Duodenal mucosa (tissue), 2 donors: ENCODE data around the gene TNPO2.

Experiments
- H3K27ac ChIP-seq: one replicate; pipeline ENCODE4 v1.7.0; 2013; ENCODE audit warnings: low read depth, low read length
- H3K27me3 ChIP-seq, 2 donors: one replicate each; pipeline ENCODE4 v1.7.0; 2013; ENCODE audit warnings: low read length in 2 of 2, control low read depth in 1 of 2; ENCODE audit not compliant: insufficient read depth in 2 of 2, control insufficient read depth in 1 of 2
- H3K36me3 ChIP-seq, 2 donors: one replicate each; pipeline ENCODE4 v1.7.0; 2013; ENCODE audit warnings: low read length in 2 of 2, control low read depth in 1 of 2; ENCODE audit not compliant: insufficient read depth in 2 of 2, control insufficient read depth in 1 of 2
- H3K4me1 ChIP-seq, 2 donors: one replicate each; pipeline ENCODE4 v1.7.0; 2013; ENCODE audit warnings: low read length in 2 of 2, control low read depth in 1 of 2; ENCODE audit not compliant: insufficient read depth in 2 of 2, control insufficient read depth in 1 of 2
- H3K4me3 ChIP-seq, 2 donors: one replicate each; pipeline ENCODE4 v1.7.0; 2013; ENCODE audit warnings: low read length in 2 of 2, low read depth in 1 of 2
- H3K9ac ChIP-seq, 2 donors: one replicate each; pipeline ENCODE4 v1.7.0; 2013; ENCODE audit warnings: low read length in 2 of 2, low read depth in 1 of 2
- H3K9me3 ChIP-seq, 2 donors: one replicate each; pipeline ENCODE4 v1.7.0; 2013; ENCODE audit warnings: low read length in 2 of 2, control low read depth in 1 of 2; ENCODE audit not compliant: control insufficient read depth in 1 of 2

TNPO2 gene

DNA sequence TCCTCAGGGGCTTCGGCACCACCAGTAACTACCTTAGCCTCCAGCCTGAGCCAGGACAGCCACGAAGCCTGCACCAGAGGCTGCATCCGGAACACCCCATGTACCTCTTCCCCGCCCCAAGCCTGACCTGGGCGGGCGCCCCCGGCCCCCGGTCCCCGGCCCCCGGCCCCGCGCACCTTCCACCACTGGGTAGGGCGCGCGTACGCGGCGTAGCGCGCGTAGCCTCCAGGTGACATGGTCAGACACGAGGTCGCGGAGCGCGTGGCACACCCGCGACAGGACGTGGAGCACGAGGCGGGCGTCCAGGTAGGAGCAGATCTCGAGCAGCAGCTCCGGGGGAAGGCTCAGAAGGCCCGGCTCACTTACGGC, 27.8 kb downstream of the TNPO2 start:
- H3K36me3 ChIP-seq, result peaks cover 1 to 11% of the 10 kb centered on the region in 2 donors
- no peaks in the 10 kb centered on the region for H3K9me3 ChIP-seq
- H3K4me1 ChIP-seq, result peaks cover 12 to 15% of the 10 kb centered on the region in 2 donors
- no peak overlapping the region for H3K27ac ChIP-seq
- peak overlapping the region; percentile 91 to 98 for H3K4me3 ChIP-seq
- peak overlapping the region; percentile 83 to 86 for H3K9ac ChIP-seq
- no peaks in the 10 kb centered on the region for H3K27me3 ChIP-seq

- Histone ChIP-seq H3K4me1 (peaks cover 12 to 15% of the 10 kb centered on the region in 2 donors), H3K36me3 (peaks cover 0 to 6% of the 10 kb centered on the region in 2 donors), H3K4me3 (peak overlapping the region; percentile 91 to 98), H3K9me3 (no peaks in the 10 kb centered on the region), H3K9ac (peak overlapping the region; percentile 47 to 83), H3K27me3 (no peaks in the 10 kb centered on the region), H3K27ac (no peak overlapping the region)
These were observed 28.2 kb downstream of the TNPO2 start for GRCh38 chr19:12695514-12695913.

GRCh38 chr19:12695096-12695495, 28.6 kb downstream of the TNPO2 start:
- Histone ChIP-seq H3K4me1 (peaks cover 12 to 15% of the 10 kb centered on the region in 2 donors), H3K36me3 (peaks cover 0 to 4% of the 10 kb centered on the region in 2 donors), H3K4me3 (peak overlapping the region in 1 of 2 donors; percentile 91), H3K27ac (no peak overlapping the region), H3K9me3 (no peaks in the 10 kb centered on the region), H3K9ac (no peak overlapping the region), H3K27me3 (no peaks in the 10 kb centered on the region)

GRCh38 chr19:12694641-12695040, 29.1 kb downstream of the TNPO2 start:
- H3K4me1 ChIP-seq, result peaks cover 12 to 15% of the 10 kb centered on the region in 2 donors
- H3K27ac ChIP-seq, result no peak overlapping the region
- H3K4me3 ChIP-seq, result no peak overlapping the region
- H3K27me3 ChIP-seq, result no peaks in the 10 kb centered on the region
- H3K36me3 ChIP-seq, result peaks cover 0 to 3% of the 10 kb centered on the region in 2 donors
- H3K9ac ChIP-seq, result no peak overlapping the region
- no peaks in the 10 kb centered on the region for H3K9me3 ChIP-seq

GRCh38 chr19:12692960-12693359, 30.8 kb downstream of the TNPO2 start:
- Histone ChIP-seq H3K27me3 (no peaks in the 10 kb centered on the region), H3K9me3 (no peaks in the 10 kb centered on the region), H3K4me3 (no peak overlapping the region), H3K4me1 (peaks cover 12 to 15% of the 10 kb centered on the region in 2 donors), H3K27ac (no peak overlapping the region), H3K36me3 (peaks cover 0 to 3% of the 10 kb centered on the region in 2 donors), H3K9ac (no peak overlapping the region)

- H3K4me1 ChIP-seq, result no peaks in the 10 kb centered on the region
These were observed 34.0 kb downstream of the TNPO2 start for GRCh38 chr19:12689581-12690216.

DNA sequence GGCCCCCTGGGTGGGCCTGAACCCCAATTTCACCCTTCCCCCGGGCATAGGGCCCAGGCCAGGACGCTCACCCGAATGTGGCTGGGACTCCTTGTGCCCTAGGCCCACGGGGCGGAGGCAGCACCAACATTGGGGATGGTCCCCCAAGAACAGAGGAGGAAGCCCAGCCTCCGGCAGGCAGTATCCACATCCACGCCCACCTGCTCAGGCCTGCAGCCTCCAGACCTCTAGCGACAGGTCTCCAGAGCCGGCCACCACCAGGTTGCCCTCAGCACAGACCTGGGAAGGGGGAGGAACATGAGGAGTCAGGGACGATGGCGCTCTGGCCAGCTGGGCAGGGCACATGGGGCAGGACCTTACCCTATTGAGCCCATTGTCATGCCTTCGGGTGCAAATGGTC, 34.7 kb downstream of the TNPO2 start:
- no peaks in the 10 kb centered on the region for H3K4me1 ChIP-seq
- H3K4me3 ChIP-seq, result no peak overlapping the region
- no peak overlapping the region for H3K9ac ChIP-seq
- no peaks in the 10 kb centered on the region for H3K27me3 ChIP-seq
- peaks cover 0 to 3% of the 10 kb centered on the region in 2 donors for H3K36me3 ChIP-seq
- H3K9me3 ChIP-seq, result no peaks in the 10 kb centered on the region
- H3K27ac ChIP-seq, result no peak overlapping the region

More at GRCh38 chr19:12689581-12690216, 34.0 kb downstream of the TNPO2 start:
- H3K4me3 ChIP-seq, result no peak overlapping the region
- H3K27me3 ChIP-seq, result no peaks in the 10 kb centered on the region
- H3K27ac ChIP-seq, result no peak overlapping the region
- no peaks in the 10 kb centered on the region for H3K9me3 ChIP-seq
- H3K36me3 ChIP-seq, result peaks cover 0 to 3% of the 10 kb centered on the region in 2 donors
- no peak overlapping the region for H3K9ac ChIP-seq

- Histone ChIP-seq H3K9me3 (no peaks in the 10 kb centered on the region), H3K27me3 (no peaks in the 10 kb centered on the region), H3K9ac (no peak within 1 kb of the TSS), H3K4me3 (no peak within 1 kb of the TSS), H3K4me1 (no peaks in the 10 kb centered on the region), H3K27ac (no peak within 1 kb of the TSS), H3K36me3 (peaks cover 0 to 3% of the 10 kb centered on the region in 2 donors)
These were observed 36.1 kb downstream of the TNPO2 start, which contains the start of gene GNG14 for GRCh38 chr19:12687496-12688196. TSS of gene GNG14 (plus strand) at chr19:12687998. CDS start at chr19:12688049, 51 bp downstream.

GRCh38 chr19:12685831-12686230, 37.9 kb downstream of the TNPO2 start:
- no peaks in the 10 kb centered on the region for H3K9me3 ChIP-seq
- H3K4me3 ChIP-seq, result no peak overlapping the region
- H3K27ac ChIP-seq, result no peak overlapping the region
- H3K27me3 ChIP-seq, result no peaks in the 10 kb centered on the region
- H3K9ac ChIP-seq, result no peak overlapping the region
- H3K4me1 ChIP-seq, result peaks cover 0 to 2% of the 10 kb centered on the region in 2 donors
- H3K36me3 ChIP-seq, result peaks cover 0 to 3% of the 10 kb centered on the region in 2 donors
